IPS-18c (cell line): ENCODE measurements around the gene SUMF1.

Experiments
- H3K4me3 ChIP-seq: 2 replicates; pipeline ENCODE4 v1.7.0; 2013; ENCODE audit warnings: low read depth, mild to moderate bottlenecking, low read length, moderate library complexity; ENCODE audit not compliant: insufficient read depth
- H3K9me3 ChIP-seq: one replicate; pipeline ENCODE4 v1.6.1; 2013; ENCODE audit warnings: mild to moderate bottlenecking, low read length, moderate library complexity; ENCODE audit not compliant: control insufficient read depth, insufficient read depth

The SUMF1 gene

DNA sequence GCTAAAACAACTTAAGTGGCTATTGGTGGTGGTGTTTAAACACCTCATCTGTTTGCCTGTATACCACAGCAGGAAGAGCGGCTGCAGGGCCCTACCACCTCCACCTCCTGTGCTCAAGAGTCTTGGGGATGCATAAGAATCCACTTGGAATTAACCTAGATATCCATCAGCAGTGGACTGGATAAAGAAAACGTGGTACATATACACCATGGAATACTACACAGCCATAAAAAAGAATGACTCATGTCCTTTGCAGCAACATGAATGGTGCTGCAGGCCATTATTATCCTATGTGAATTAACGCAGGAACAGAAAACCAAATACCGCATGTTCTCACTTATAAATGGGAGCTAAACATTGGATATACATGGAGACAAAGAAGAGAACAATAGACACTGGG is 87.1 kb downstream of the SUMF1 start:
- H3K9me3 ChIP-seq: no peaks in the 10 kb centered on the region
- no peak overlapping the region for H3K4me3 ChIP-seq

GRCh38 chr3:4376499-4376898 is 90.6 kb downstream of the SUMF1 start:
- no peaks in the 10 kb centered on the region for H3K9me3 ChIP-seq
- H3K4me3 ChIP-seq: no peak overlapping the region

DNA sequence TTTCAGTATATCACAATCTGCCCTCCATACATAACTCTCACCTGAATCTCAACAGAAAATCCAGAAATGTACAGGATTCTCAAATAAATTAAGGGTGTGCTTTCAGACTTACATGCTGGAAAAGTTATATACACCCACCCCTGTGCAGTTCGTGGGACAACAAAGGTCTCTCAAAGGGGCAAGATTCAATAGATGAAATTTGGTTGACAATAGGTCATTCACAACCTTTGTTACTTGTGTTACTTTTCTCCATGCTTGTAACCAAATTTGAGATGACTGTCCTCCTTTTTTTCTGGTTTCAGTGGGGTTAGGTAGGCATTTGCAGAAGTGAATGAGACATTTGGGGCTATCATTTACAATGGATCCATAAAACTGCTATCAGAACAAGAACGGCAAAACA is 91.2 kb downstream of the SUMF1 start:
- H3K9me3 ChIP-seq: no peaks in the 10 kb centered on the region

DNA sequence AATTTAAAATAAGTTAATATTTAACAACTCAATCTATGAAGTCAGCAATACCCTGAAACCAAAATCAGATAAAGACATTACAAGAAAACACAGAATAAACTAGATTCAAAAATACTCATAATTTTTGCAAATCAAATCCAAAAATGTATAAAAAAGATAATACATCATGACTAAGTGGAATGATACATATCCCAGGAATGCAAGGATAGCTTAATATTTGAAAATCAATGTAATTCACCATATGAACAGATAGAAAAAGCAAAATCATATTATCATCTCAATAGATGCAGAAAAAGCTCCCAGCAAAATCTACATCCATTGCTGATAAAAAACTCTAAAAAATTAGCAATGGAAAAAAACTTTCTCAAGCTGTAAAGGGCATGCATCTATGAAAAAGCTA is 93.4 kb downstream of the SUMF1 start:
- no peaks in the 10 kb centered on the region for H3K9me3 ChIP-seq

More for the DNA sequence above, 91.2 kb downstream of the SUMF1 start:
- H3K4me3 ChIP-seq: no peak overlapping the region

GRCh38 chr3:4362523-4362922 is 104.5 kb downstream of the SUMF1 start:
- H3K9me3 ChIP-seq: no peaks in the 10 kb centered on the region
- H3K4me3 ChIP-seq: no peak overlapping the region

More for the DNA sequence above, 93.4 kb downstream of the SUMF1 start:
- H3K4me3 ChIP-seq: no peak overlapping the region

DNA sequence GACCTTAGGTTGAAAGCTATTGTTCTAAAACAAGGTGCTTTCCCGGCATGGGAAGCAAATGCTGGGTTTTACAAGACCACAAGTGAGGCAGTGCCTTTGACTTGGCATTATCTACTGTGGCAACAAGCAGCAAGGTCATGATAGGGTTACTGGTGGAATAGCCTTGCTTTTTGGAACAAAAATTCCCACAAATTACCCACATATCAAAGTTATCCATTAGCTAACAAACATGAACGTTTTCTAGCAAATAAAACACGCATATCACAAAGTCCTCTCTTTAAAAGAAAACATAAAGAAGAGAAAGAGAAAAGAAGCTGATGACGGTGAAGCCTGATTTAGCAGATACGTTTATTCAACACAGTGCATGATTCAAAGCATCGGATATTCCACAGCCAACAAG is 106.3 kb downstream of the SUMF1 start:
- Histone ChIP-seq H3K4me3 (no peak overlapping the region), H3K9me3 (no peaks in the 10 kb centered on the region)

- no peak overlapping the region for H3K4me3 ChIP-seq
- H3K9me3 ChIP-seq: no peaks in the 10 kb centered on the region
Measured at GRCh38 chr3:4359805-4360502, 107.1 kb downstream of the SUMF1 start.

- no peak overlapping the region for H3K4me3 ChIP-seq
- no peaks in the 10 kb centered on the region for H3K9me3 ChIP-seq
Measured at GRCh38 chr3:4358273-4358672, 108.8 kb downstream of the SUMF1 start.

DNA sequence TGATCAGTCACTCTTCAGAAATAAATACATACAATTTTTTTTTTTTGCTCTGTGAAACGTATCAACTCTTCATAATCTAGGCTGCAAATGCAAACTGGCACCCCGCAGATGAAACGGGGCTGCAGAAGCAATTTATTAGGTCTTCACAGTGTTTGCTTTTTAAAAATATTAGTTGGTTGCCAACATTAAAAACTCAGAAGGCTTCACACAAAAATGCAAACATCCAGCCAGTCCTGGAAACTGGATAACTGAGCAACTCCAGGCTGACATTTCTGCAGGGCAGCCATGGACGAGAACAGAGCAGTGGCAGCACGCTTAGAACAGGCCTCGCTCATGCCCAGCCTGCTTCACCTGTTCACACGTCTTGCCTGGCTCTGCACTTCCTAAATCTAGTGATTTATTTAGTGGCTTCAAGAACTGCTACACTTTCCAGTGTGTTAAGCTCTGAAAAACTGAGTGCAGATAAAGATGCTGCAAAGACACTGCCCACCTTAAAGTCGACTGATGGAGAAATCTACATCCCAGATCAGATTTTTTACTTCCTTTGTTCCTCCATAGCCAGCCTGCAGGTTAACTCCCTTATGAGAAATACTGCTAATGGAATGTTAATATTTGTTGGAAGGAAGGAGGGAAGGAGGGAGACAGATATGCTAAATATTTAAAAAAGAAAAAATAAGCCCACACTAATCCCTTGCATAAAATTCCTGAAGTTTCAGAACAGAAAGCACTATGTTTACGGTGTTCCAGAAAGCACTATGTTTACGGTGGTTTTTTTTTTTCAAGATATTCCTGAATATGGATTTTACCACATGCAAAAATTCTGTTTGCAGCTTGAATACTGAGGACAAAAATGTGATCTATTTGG is 110.3 kb downstream of the SUMF1 start:
- H3K4me3 ChIP-seq: no peak overlapping the region

DNA sequence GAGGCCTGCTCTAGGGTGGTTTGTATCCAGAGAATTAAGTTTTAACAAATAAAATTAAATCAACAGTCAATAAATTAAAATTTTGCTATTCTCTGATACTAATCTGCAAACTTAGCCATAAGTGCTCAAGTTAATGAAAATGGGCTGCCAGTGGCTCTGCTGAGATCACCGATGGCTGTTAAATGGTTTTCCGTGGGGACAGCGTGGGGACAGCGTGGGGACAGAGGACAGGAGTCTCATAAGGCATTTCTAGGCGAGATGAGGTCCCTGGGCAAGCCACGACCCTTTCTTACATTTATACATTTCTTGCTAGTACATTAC is 110.9 kb downstream of the SUMF1 start:
- H3K9me3 ChIP-seq: no peaks in the 10 kb centered on the region
- no peak overlapping the region for H3K4me3 ChIP-seq

More for the DNA sequence above, 110.3 kb downstream of the SUMF1 start:
- no peaks in the 10 kb centered on the region for H3K9me3 ChIP-seq

DNA sequence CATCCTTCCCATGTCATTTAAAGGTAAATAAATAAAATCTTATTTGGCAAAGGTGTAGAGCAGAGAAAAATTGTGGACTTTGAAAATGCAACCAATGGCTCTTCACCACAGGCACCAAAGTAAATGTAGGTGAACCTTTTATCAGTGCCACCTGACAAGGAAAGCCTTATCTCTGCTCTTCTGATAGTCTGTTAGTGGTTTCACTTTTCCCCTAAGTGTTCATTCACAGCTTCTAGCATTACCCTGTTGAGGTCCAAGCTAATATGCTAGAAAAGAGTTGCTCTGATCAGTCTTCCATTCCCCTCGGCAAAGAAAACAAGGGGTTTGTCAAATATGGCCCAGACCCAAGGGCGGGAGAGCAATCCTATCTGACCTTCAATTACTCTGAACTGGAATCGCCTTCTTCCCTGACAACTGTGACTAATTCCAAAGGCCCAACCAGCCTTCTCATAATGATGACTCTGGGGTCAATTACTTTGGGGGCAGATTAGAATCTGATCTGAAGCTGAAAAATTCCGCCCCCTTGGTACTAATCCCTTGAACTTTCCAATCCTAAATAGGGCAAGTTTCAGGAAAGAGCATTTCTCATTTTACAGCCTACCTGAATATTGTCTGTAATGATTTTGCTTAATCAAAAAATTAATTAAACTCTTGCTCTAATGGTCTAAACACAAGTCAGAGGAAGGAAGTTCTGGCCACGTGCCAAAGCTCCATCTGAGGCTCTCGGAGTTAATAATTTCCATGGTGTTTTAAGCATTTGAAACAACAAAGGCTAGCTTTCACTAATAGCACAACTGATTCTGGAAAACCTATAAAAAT is 111.5 kb downstream of the SUMF1 start:
- no peaks in the 10 kb centered on the region for H3K9me3 ChIP-seq
- H3K4me3 ChIP-seq: no peak overlapping the region

- H3K9me3 ChIP-seq: no peaks in the 10 kb centered on the region
Measured at GRCh38 chr3:4351872-4352271, 115.2 kb downstream of the SUMF1 start.

GRCh38 chr3:4351164-4351855 is 115.8 kb downstream of the SUMF1 start:
- no peaks in the 10 kb centered on the region for H3K9me3 ChIP-seq
- no peak overlapping the region for H3K4me3 ChIP-seq

More at GRCh38 chr3:4351872-4352271, 115.2 kb downstream of the SUMF1 start:
- H3K4me3 ChIP-seq: no peak overlapping the region

DNA sequence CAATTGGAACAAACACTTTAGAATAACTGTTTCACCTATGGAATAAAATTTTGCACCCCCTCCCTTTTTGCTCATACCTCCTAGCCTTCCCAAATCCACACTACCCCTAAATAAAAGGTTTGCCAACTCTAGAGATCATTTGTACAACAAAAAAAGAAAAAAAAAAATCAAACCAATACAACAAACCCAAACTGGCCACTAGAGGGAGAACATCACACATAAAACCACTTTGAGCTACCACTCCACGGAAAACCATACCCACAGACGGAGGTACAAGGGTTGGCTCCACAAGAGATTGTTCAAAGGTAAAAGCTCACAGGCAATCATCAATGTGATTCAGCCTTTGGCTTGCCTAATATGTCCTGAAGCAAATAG is 116.3 kb downstream of the SUMF1 start:
- Histone ChIP-seq H3K9me3 (no peaks in the 10 kb centered on the region), H3K4me3 (no peak overlapping the region)

GRCh38 chr3:4343258-4343657 is 123.8 kb downstream of the SUMF1 start:
- H3K9me3 ChIP-seq: no peaks in the 10 kb centered on the region
- H3K4me3 ChIP-seq: no peak overlapping the region

GRCh38 chr3:4341336-4341675 is 125.8 kb downstream of the SUMF1 start:
- Histone ChIP-seq H3K9me3 (no peaks in the 10 kb centered on the region), H3K4me3 (no peak overlapping the region)
